Stimulated activated CD8-positive, alpha-beta memory T cell treated with anti-CD3 and anti-CD28 coated beads, Interleukin-12 subunit alpha, Interleukin-12 subunit beta, amount 100 ng/mL, for 1 hour (primary cell): ENCODE measurements around the gene CTTN.

Source experiments
- DNase-seq: peaks from one replicate; pipeline ENCODE4 v3.0.0-alpha.2; 2020; ENCODE audit warnings: low read depth

Gene CTTN

DNA sequence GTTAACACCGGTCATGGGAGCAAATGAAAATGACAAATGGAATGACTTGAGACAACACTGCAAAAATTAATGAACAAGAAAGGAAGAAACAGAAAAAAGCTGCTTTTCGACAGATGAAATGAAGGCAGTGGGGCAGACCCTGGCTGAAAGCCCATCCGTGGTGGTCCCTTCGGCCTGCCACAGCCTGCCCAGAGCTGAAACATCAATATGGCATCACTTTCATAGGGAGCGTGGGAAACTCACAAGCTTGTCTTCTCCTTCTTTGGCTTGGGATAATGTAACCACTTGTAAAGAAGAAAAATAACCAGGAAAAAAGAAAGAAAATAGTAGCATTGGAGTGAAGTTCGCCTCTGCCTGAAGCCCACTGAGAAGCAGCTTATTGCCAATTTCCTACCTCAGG, 78.8 kb downstream of the CTTN start:
- DNase-seq, result no peak

DNA sequence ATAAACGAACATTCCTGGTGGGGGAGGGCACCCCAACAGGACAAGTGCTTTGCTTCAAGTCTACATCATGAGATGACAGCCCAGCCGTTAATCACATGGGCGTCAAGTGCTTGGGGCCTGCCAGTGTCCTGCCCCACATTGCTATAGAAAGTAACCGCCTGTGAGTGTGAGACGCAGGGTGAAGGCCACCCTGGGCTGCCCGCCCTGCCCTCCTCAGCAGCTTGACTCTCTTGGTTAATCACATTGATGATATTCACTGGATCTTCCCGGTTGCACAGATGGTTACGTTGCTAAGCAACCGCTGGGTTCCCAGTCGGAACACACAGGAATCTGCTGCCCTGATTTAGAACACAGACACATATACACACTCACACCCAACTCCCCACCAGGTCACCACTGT, 79.3 kb downstream of the CTTN start:
- DNase-seq, result no peak

DNA sequence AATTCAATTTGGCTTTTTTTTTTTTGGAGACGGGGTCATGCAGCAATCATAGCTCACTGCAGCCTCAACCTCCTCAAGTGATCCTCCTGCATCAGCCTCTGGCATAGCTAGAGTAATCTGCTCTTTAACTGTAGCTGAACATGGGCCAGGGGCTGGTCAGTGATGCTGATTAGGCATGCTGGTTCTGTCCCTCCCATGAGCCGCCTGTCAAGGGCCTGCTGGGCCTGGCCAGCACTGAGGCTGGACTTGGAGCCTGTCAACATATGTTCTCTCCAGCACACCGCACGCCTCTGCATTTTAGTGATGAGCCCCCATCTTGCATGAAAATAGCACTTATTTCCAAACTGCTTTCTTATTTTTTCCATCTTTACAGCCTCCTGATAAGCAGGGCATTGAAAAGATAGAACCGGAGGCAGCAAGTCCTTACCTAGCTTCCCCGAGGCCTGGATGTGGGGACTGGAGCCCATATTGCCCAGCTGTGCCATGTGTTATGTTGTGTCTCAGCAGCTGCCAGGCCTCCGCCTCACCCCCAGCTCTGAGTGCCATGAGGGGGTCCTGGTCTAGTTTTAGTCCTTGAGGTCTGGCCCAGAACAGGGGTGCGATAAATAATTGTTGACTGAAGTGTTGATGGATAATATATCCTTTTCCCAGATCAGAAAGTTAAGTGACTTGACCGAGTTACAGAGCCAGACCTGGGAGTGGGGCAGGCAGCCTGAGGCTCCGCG, 80.0 kb downstream of the CTTN start:
- no peak for DNase-seq

DNA sequence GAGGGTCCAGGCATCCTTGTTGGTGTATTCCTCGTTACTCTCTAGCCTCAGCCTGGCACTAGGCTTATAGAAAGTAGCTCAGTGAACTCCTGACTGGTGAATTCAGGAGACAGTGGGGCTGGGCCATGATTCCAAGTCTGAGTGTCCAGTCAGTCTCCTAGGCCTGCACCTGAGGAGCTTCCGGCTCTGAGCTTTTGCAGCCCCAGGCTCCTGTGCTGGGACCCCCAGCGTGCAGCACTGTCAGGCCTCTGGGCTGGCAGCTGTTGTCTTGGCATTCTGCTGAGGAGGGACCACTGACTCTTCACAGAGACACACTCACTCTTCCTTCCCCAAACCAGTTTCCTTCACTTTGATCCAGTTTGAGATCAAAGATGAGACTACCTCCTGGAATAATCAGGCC, 82.4 kb downstream of the CTTN start:
- DNase-seq, result no peak

DNA sequence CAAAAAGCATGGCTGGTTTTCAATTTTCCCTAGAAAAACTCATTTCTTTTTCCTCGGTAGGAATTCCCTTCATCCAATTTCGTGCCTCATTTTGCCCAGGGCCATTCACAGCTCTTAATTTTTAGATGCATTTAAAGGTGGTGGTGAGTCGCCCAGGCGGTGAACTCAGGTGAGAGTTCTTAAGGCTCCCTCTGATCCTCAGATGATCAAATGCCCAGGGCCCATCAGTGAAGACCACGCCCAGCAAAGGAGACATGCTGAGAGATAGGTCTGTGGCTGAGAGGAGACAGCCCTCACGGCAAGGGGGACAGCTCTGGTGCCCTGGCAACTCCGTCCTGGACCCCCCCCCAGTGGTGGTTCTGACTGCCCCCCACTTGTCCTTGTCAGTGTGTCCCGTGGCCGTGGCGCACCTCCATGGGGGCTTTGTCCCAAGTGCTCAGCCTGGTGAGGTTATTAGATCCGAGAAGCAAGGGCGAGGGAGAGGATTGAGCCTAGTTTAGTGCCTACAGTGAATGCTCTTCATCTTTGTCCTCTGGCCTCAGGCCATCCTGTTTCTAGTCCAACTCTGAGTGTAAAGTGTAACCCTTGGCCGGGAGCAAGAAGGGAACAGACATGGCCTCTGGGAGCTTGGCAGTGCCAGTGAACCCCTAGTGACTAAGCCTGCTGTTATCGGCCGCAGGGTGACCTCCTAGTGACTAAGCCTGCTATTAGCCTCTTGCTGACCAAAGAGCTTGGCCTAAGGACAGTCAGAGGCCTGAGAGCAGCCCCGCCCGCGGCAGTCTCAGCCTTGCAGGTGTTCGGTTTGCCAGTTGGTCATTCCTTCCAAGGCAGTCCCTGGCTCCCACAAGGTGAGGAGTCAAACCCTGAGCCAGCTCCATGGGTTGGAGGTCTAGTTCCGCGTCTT, 83.5 kb downstream of the CTTN start:
- no peak for DNase-seq

DNA sequence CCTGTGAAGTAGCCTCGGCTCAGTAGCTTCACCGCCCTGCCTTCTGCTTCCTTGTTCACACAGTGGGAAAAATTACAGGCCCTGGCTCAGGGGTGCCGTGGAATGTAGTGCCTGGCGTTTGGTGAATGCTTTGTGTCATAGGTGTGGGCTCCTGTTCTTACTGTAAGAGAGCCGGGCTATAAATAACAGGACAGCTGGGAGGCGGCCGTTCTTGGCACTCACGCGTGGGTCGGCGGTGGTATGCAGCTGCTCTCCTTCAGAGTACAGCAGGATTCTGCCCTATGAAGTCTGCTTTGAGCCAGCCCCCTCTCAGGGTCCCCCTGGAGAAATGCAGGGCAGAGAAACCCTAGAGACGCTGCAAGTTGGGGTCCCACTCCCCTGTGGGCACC, 84.2 kb downstream of the CTTN start:
- DNase-seq, result no peak

DNA sequence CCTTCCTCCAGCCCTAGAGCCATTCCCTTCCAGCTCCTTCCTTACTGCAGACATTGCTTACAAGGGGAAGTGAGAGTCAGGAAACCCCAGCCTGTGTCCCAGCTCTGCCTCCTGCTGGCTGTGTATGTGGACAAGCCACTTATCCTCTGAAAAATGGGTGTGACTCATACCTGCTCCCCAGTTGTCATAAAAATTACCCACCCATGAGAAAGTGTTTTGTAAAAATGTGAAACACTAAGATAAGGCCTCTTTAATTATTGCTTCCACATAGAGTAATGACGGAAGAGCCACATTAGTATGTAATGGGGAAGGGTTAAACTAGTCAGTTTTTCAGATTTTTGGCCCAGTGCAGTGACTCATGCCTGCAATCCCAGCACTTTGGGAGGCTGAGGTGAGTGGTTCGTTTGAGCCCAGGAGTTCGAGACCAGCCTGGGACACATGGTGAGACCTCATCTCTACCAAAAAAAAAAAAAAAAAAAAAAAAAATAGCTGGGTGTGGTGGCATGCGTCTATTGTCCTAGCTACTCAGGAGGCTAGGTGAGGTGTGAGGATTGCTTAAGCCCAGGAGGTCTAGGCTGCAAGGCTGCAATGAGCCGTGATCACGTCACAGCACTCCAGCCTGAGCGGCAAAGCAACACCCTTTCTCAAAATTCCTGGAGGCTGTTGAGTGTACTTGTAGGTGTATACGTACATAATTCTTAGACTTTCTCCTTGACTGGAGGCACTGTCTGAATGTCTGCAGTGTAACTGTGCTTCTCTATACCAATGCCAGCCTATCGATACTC, 84.9 kb downstream of the CTTN start:
- no peak for DNase-seq

DNA sequence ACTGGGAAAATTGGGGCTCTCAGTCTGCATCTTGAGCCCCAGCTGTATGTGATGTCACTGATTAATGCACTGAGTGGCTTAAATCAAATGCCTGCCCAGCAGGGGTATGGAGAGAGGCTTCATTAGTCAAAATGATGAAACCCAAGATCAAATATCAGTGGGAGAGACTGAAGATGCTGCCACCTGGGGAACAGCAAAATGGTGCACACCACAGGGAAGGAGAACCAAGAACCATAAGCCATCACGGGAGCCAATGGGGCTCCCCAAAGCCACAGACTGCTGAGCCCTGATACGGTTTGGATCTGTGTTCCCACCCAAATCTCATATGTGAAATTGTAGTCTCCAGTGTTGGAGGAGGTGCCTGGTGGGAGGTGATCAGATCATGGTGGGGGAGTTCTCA, 85.6 kb downstream of the CTTN start:
- no peak for DNase-seq

DNA sequence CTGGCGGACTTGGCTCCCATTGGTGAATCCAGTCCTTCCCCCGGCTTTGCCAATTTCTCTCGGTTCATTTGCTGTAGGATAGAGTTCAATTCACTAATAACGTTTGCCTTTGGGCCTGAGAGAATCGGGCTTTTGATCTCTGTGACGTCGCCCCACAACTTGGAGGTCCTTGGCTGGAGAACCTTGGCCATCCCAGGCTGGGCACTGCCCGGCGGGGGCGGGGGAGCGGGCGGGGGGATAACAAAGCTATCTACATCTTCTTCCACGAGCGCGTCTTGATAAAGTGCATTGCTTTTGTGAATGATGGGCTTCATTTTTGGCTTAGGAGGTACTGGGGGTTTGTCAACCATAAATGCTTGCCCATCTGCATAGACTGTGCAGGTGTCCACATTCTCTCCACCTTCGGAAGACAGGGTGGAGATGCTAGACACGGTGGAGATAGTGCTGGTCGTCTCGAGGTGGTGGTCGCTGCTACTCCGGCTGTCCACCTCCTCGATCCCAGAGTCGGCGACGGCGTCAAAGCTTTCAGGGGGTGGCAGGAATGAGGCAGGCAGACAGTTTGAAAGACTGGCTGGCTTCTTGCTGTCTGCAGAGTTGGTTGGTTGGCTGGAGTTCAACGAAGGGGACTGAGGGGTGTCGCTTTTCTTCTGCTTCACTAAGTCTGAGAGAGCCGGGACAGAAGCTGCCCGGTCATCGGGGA, 87.1 kb downstream of the CTTN start:
- DNase-seq, result no peak

DNA sequence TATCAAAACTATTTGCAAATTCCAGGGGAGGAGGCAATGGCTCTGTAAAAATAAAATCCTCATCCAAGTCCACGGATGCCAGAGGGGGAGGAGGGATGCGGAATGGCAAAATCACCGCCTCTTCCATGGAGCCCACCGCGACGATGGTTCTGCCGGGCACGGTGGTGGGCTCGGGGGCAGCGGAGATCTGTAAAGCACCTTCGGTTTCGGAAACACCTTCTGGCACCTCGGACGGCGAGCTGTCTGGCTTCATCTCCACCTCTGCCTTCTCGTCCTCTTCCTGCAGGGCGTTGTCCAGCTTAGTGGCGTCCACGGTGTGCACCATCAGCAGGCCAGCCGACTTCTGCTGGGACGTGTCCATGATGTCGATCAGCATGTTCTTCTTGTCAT, 87.7 kb downstream of the CTTN start:
- no peak for DNase-seq
